Fibroblast of the aortic adventitia (primary cell): Measurements from ENCODE around the gene INTS11. TPM values are rescaled to one million over a fixed set of nuclear protein-coding genes. Genes with fewer than 3 reads are reported as not detected.
"Not testable (repeated sequence)": the region's sequence is repeated elsewhere in the genome, so short reads cannot be mapped to it uniquely, and the experiment has no call there.

Experiments used
- DNase-seq: peaks from one replicate; pipeline ENCODE4 v3.0.0-alpha.2; 2010; ENCODE audit warnings: low read depth
- H3K4me3 ChIP-seq: 2 replicates; pipeline ENCODE4 v1.5.1; 2011; ENCODE audit warnings: low read depth, mild to moderate bottlenecking, control low read depth, low read length, moderate library complexity
- CTCF ChIP-seq: IDR thresholded peaks from 2 replicates; pipeline ENCODE4 v1.5.1; 2011; ENCODE audit warnings: mild to moderate bottlenecking, low read length, control low read depth, inconsistent platforms; ENCODE audit not compliant: insufficient read depth
- total RNA-seq: library from RNA; depleted of rRNA; stranded (reverse); fragments of >200 nt; gene quantifications from 2 replicates; pipeline ENCODE4 v1.2.3, GENCODE V29; 2012; ENCODE audit warnings: low replicate concordance

The INTS11 gene
- total RNA-seq, 1 donor: 53.1 TPM

- no peak for DNase-seq
- H3K4me3 ChIP-seq: no peak overlapping the region
- TF ChIP-seq CTCF: no peak
These were observed 46.4 kb upstream of the INTS11 start for GRCh38 chr1:1370771-1371300.

DNA sequence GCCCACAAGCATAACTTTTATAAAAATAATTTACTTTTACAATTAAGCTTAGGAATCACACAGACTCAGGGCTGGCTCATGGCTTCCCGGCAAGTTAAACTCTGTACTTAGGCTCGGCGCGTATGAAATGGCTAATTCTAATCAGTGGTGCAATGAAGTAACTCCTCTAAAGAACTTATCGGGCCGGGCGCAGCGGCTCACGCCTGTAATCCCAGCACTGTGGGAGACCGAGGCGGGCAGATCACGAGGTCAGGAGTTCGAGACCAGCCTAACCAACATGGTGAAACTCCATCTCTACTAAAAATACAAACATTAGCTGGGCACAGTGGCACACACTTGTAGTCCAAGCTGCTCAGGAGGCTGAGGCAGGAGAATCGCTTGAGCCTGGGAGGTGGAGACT is 45.6 kb upstream of the INTS11 start:
- DNase-seq, H3K4me3 ChIP-seq: not testable (repeated sequence)

DNA sequence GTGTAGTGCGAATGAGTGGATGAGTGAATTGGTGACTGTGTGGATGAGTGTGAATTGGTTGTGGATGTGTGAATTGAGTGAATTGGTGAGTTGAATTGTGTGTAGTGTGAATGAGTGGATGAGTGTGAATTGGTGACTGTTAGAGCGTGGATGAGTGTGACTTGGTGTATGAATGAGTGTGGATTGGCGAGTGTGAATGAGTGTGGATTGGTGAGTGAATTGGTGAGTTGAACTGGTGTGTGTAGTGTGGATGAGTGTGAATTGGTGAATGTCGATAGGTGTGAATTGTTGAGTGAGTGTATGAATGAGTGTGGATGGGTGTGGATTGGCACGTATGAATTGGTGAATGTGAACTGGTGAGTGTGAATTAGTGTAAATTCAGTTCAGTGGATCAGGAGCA is 42.9 kb upstream of the INTS11 start:
- no peak overlapping the region for H3K4me3 ChIP-seq
- no peak for TF ChIP-seq CTCF
- DNase-seq: no peak

- TF ChIP-seq CTCF: no peak
- no peak overlapping the region for H3K4me3 ChIP-seq
- no peak for DNase-seq
These were observed 42.2 kb upstream of the INTS11 start for GRCh38 chr1:1366699-1367066.

DNA sequence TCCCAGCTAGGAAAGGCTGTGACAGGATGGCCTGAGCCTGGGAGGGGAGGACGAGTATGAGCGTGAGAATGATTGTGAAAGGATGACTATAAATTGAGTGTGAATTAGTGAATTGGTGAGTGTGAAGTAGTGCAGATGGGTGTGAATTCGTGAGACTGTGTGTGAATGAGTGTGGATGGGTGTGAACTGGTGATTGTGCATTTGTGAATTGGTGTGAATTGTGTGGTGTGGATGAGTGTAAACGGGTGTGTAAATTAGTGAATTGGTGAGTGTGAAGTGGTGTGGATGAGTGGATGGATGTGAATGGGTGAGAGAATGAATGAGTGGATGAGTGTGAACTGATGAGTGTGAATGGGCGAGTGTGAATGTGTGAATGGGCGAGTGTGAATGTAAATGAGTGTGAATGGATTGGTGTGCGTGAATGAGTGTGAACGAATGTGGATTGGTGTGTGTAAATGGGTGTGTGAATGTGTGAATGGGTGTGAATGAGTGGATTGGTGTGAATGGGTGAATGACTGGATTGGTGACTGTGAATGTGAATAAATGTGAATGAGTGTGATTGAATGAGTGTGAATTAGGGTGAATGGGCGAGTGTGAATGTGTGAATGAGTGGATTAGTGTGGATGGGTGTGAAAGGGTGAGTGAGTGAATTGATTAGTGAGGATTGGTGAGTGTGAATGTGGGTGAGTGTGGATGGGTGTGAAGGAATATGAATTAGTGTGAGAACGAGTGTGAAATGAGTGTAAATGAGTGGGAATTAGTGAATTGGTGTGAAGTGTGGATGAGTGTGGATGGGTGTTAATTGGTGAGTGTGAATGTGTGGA is 41.6 kb upstream of the INTS11 start:
- no peak overlapping the region for H3K4me3 ChIP-seq
- TF ChIP-seq CTCF: no peak
- DNase-seq: no peak

DNA sequence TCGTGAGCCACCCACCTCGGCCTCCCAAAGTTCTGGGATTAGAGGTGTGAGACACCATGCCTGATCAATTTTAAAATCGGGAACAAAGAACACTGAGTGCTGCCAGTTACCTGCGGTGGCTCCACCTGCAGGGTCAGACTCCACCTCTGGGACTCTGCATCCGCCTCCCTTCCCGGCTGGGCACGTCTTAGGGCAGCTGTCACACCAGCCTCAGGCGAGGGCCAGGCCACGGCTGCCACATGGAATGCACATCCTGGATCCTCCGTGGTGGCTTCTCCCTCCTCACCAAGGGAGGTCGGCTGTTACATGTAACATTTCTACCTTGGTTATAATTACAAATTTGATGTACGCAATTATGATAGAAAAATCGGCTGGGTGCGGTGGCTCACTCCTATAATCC is 39.8 kb upstream of the INTS11 start:
- H3K4me3 ChIP-seq: no peak overlapping the region
- no peak for TF ChIP-seq CTCF
- DNase-seq: no peak

GRCh38 chr1:1361982-1362423 is 37.5 kb upstream of the INTS11 start:
- DNase-seq: peak; percentile 86
- H3K4me3 ChIP-seq: peak overlapping the region; percentile 25
- TF ChIP-seq CTCF: peak; percentile 37
